H9 (cell line): Measurements from ENCODE around the gene LUZP1. TPM values are rescaled to one million over a fixed set of nuclear protein-coding genes. Genes with fewer than 3 reads are reported as not detected.

Source experiments
- DNase-seq: peaks from one replicate; pipeline ENCODE4 v3.0.0-alpha.2; 2017
- H2AFZ ChIP-seq: one replicate; pipeline ENCODE4 v1.6.1; 2013; ENCODE audit warnings: mild to moderate bottlenecking, low read length, control low read depth, moderate library complexity
- H2AK5ac ChIP-seq: 2 replicates; pipeline ENCODE4 v1.6.1; 2013; ENCODE audit warnings: low read length, control low read depth, mixed read lengths; ENCODE audit not compliant: insufficient read length
- H2BK120ac ChIP-seq: one replicate; pipeline ENCODE4 v1.6.1; 2013; ENCODE audit warnings: low read depth, mild to moderate bottlenecking, low read length, control low read depth, inconsistent platforms; ENCODE audit not compliant: poor library complexity, severe bottlenecking
- H2BK12ac ChIP-seq: 2 replicates; pipeline ENCODE4 v1.6.1; 2013; ENCODE audit warnings: low read length, control low read depth, mixed read lengths, low read depth; ENCODE audit not compliant: insufficient read length
- H2BK15ac ChIP-seq: 2 replicates; pipeline ENCODE4 v1.6.1; 2013; ENCODE audit warnings: low read depth, low read length, control low read depth
- H2BK20ac ChIP-seq: one replicate; pipeline ENCODE4 v1.6.1; 2013; ENCODE audit warnings: low read depth, mild to moderate bottlenecking, low read length, control low read depth, inconsistent platforms; ENCODE audit not compliant: poor library complexity, severe bottlenecking
- H2BK5ac ChIP-seq: 2 replicates; pipeline ENCODE4 v1.6.1; 2013; ENCODE audit warnings: low read length, control low read depth, mixed read lengths; ENCODE audit not compliant: insufficient read length
- H3K14ac ChIP-seq: 2 replicates; pipeline ENCODE4 v1.6.1; 2013; ENCODE audit warnings: low read length, control low read depth; ENCODE audit not compliant: insufficient read depth
- H3K18ac ChIP-seq: 2 replicates; pipeline ENCODE4 v1.6.1; 2013; ENCODE audit warnings: low read depth, mild to moderate bottlenecking, mixed read lengths, low read length, control low read depth; ENCODE audit not compliant: insufficient read length
- H3K23ac ChIP-seq: 2 replicates; pipeline ENCODE4 v1.6.1; 2013; ENCODE audit warnings: low read length, control low read depth, mixed read lengths, low read depth; ENCODE audit not compliant: insufficient read length
- H3K23me2 ChIP-seq: 2 replicates; pipeline ENCODE4 v1.6.1; 2013; ENCODE audit warnings: low read depth, mild to moderate bottlenecking, mixed read lengths, low read length, control low read depth; ENCODE audit not compliant: insufficient read length, poor library complexity, severe bottlenecking
- H3K27ac ChIP-seq: 2 replicates; pipeline ENCODE4 v1.5.1; 2013; ENCODE audit warnings: low read length, control low read depth, mixed read lengths, low read depth; ENCODE audit not compliant: insufficient read length
- H3K27me3 ChIP-seq: 2 replicates; pipeline ENCODE4 v1.6.1; 2013; ENCODE audit warnings: low read length, control low read depth, inconsistent platforms; ENCODE audit not compliant: insufficient read depth
- H3K4ac ChIP-seq: 2 replicates; pipeline ENCODE4 v1.6.1; 2013; ENCODE audit warnings: low read depth, mild to moderate bottlenecking, control low read depth, inconsistent platforms, low read length, moderate library complexity
- H3K4me1 ChIP-seq: 2 replicates; pipeline ENCODE4 v1.6.1; 2013; ENCODE audit warnings: low read length, control low read depth, inconsistent platforms; ENCODE audit not compliant: insufficient read depth
- H3K4me2 ChIP-seq: 2 replicates; pipeline ENCODE4 v1.6.1; 2013; ENCODE audit warnings: low read length, control low read depth, mixed read lengths; ENCODE audit not compliant: insufficient read length, insufficient read depth
- H3K56ac ChIP-seq: 2 replicates; pipeline ENCODE4 v1.6.1; 2013; ENCODE audit warnings: low read depth, mild to moderate bottlenecking, mixed read lengths, low read length, control low read depth; ENCODE audit not compliant: insufficient read length
- H3K79me1 ChIP-seq: 2 replicates; pipeline ENCODE4 v1.6.1; 2013; ENCODE audit warnings: low read depth, mild to moderate bottlenecking, moderate library complexity, low read length, control low read depth, inconsistent platforms; ENCODE audit not compliant: insufficient read depth, poor library complexity, severe bottlenecking
- H3K79me2 ChIP-seq: 2 replicates; pipeline ENCODE4 v1.6.1; 2013; ENCODE audit warnings: low read length, control low read depth, inconsistent platforms; ENCODE audit not compliant: insufficient read depth
- H3K9ac ChIP-seq: 2 replicates; pipeline ENCODE4 v1.6.1; 2013; ENCODE audit warnings: low read length, control low read depth, mixed read lengths; ENCODE audit not compliant: insufficient read length; ENCODE audit errors: extremely low read depth
- H3K9me3 ChIP-seq: one replicate; pipeline ENCODE4 v1.6.1; 2013; ENCODE audit warnings: low read depth, low read length, inconsistent platforms; ENCODE audit not compliant: control insufficient read depth
- H3T11ph ChIP-seq: one replicate; pipeline ENCODE4 v1.6.1; 2013; ENCODE audit warnings: mild to moderate bottlenecking, low read length, control low read depth, inconsistent platforms
- H4K20me1 ChIP-seq: one replicate; pipeline ENCODE4 v1.6.1; 2013; ENCODE audit not compliant: control insufficient read depth, insufficient read length, insufficient read depth
- H4K5ac ChIP-seq: 2 replicates; pipeline ENCODE4 v1.6.1; 2013; ENCODE audit warnings: low read depth, mild to moderate bottlenecking, mixed read lengths, low read length, control low read depth; ENCODE audit not compliant: insufficient read length
- H4K8ac ChIP-seq: replicated peaks from 2 replicates; pipeline ENCODE4 v1.6.1; 2013; ENCODE audit warnings: low read length, control low read depth, mixed read lengths, low read depth; ENCODE audit not compliant: insufficient read length
- H4K91ac ChIP-seq: 2 replicates; pipeline ENCODE4 v1.6.1; 2013; ENCODE audit warnings: low read depth, mild to moderate bottlenecking, moderate library complexity, mixed read lengths, low read length, control low read depth; ENCODE audit not compliant: insufficient read length
- H3K27ac Mint-ChIP-seq, 3 experiments: 2 replicates in 2 of 3; 3 replicates in 1 of 3; pipeline ENCODE4 v1.8.0; 2020 to 2021; ENCODE audit warnings: mixed read lengths in 3 of 3, mild to moderate bottlenecking in 1 of 3, moderate library complexity in 1 of 3
- H3K27me3 Mint-ChIP-seq: 2 replicates; pipeline ENCODE4 v1.8.0; 2021; ENCODE audit warnings: low read depth, mild to moderate bottlenecking, moderate library complexity, mixed read lengths
- H3K36me3 Mint-ChIP-seq, 3 experiments: 2 replicates in 2 of 3; 3 replicates in 1 of 3; pipeline ENCODE4 v1.8.0; 2020 to 2021; ENCODE audit warnings: low read depth in 3 of 3, mixed read lengths in 3 of 3; ENCODE audit not compliant: insufficient read depth in 1 of 3
- H3K4me1 Mint-ChIP-seq, 2 experiments: 2 replicates each; pipeline ENCODE4 v1.8.0; 2020; ENCODE audit warnings: mixed read lengths in 2 of 2
- H3K4me3 Mint-ChIP-seq, 2 experiments: 2 replicates in 1 of 2; 3 replicates in 1 of 2; pipeline ENCODE4 v1.8.0; 2020 to 2021; ENCODE audit warnings: mild to moderate bottlenecking in 2 of 2, mixed read lengths in 2 of 2, moderate library complexity in 1 of 2
- H3K9me3 Mint-ChIP-seq, 2 experiments: 2 replicates in 1 of 2; 3 replicates in 1 of 2; pipeline ENCODE4 v1.8.0; 2020; ENCODE audit warnings: mild to moderate bottlenecking in 2 of 2, mixed read lengths in 2 of 2, moderate library complexity in 1 of 2
- WGBS: extraction: QIAGEN DNeasy Blood & Tissue Kit; methylation state at CpG from one replicate; pipeline ENCODE4 v1.1.7; 2013; ENCODE audit warnings: missing lambda C conversion rate, low lambda C conversion rate, mixed read lengths; ENCODE audit not compliant: insufficient read length; ENCODE audit errors: extremely low coverage; 5-methylcytosine and 5-hydroxymethylcytosine counted together
- total RNA-seq: library from RNA; stranded (reverse); gene quantifications from 2 replicates; pipeline ENCODE4 v1.2.1, GENCODE V29; 2021
- TF ChIP-seq, protein P1 (sequence below): fragments of 200-600 bp; sonication (generic); conservative IDR thresholded peaks from 3 replicates; pipeline ENCODE4 v1.8.0; 2021; ENCODE audit warnings: antibody characterized with exemption, mild to moderate bottlenecking

The LUZP1 gene
- total RNA-seq, 1 experiment from 2014 or later: 48.2 TPM

DNA sequence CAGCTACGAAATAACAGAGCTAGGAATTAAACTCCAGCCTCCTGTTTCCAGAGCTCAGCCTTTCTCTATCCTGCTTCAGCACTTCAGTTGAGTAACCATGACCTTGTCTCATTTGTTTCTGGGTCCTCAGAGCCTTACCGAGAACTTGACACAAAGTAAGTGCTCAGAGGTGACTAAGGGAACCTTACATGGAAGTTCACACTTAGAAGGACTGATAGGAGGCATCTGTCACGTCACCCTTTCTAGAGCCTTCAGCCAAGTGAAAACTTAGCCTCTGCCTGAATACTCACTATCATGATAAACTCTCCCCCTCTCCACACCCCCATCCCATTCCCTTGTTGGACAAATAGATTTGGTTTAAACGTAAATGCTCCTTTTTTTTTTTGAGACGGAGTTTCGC is 9.8 kb upstream of the LUZP1 start:
- Histone ChIP-seq H4K20me1 (no peaks in the 10 kb centered on the region), H3K9me3 (no peaks in the 10 kb centered on the region), H3K14ac (no peak overlapping the region), H3K4me2 (no peak overlapping the region), H4K5ac (no peak overlapping the region), H3K18ac (no peak overlapping the region), H3K27me3 (peaks cover 5% of the 10 kb centered on the region; the same call in 1 of the 2 replicates), H3K4ac (no peak overlapping the region), H2BK15ac (no peak overlapping the region), H2AFZ (no peak overlapping the region), H3K23ac (no peak overlapping the region), H3K79me1 (no peaks in the 10 kb centered on the region), H3K56ac (no peak overlapping the region), H3T11ph (no peak overlapping the region), H4K91ac (no peak overlapping the region), H2BK120ac (no peak overlapping the region), H3K79me2 (no peaks in the 10 kb centered on the region), H3K4me1 (no peaks in the 10 kb centered on the region), H2BK5ac (no peak overlapping the region), H3K27ac (no peak overlapping the region), H3K23me2 (peaks cover 3% of the 10 kb centered on the region), H3K9ac (no peak overlapping the region), H2BK20ac (no peak overlapping the region), H2AK5ac (no peak overlapping the region), H4K8ac (no peak overlapping the region), H2BK12ac (no peak overlapping the region)
- no CpG with 5 or more reads among the region's 6 CpGs for WGBS
- Mint-ChIP-seq H3K4me1 (peaks cover 2 to 4% of the 10 kb centered on the region in 2 experiments; a peak in 3 of 4 replicates), H3K9me3 (no peaks in the 10 kb centered on the region), H3K27me3 (peaks cover 68% of the 10 kb centered on the region), H3K27ac (no peak overlapping the region), H3K4me3 (peak overlapping the region; percentile 68 to 80), H3K36me3 (no peaks in the 10 kb centered on the region; a peak in 1 of 7 replicates)
- TF ChIP-seq, protein P1, sequence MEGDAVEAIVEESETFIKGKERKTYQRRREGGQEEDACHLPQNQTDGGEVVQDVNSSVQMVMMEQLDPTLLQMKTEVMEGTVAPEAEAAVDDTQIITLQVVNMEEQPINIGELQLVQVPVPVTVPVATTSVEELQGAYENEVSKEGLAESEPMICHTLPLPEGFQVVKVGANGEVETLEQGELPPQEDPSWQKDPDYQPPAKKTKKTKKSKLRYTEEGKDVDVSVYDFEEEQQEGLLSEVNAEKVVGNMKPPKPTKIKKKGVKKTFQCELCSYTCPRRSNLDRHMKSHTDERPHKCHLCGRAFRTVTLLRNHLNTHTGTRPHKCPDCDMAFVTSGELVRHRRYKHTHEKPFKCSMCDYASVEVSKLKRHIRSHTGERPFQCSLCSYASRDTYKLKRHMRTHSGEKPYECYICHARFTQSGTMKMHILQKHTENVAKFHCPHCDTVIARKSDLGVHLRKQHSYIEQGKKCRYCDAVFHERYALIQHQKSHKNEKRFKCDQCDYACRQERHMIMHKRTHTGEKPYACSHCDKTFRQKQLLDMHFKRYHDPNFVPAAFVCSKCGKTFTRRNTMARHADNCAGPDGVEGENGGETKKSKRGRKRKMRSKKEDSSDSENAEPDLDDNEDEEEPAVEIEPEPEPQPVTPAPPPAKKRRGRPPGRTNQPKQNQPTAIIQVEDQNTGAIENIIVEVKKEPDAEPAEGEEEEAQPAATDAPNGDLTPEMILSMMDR: no peak
- DNase-seq: no peak
